CD4-positive, alpha-beta T cell treated with Interleukin-1 beta for 1 hour (primary cell): ENCODE data around the gene AOPEP.

Experiments
- DNase-seq, 2 donors: peaks; one replicate each; pipeline ENCODE4 v3.0.0-alpha.2; 2020 to 2022

The AOPEP gene

GRCh38 chr9:94717761-94718160, 8.7 kb upstream of the AOPEP start:
- DNase-seq, result no peak

- DNase-seq, result no peak
Observed at GRCh38 chr9:94718936-94719335, 7.6 kb upstream of the AOPEP start.

GRCh38 chr9:94719878-94720277, 6.6 kb upstream of the AOPEP start:
- DNase-seq, result no peak

GRCh38 chr9:94720846-94721549, 5.5 kb upstream of the AOPEP start:
- no peak for DNase-seq

GRCh38 chr9:94721754-94722153, 4.7 kb upstream of the AOPEP start:
- no peak for DNase-seq

GRCh38 chr9:94725293-94725692, 1.2 kb upstream of the AOPEP start:
- no peak for DNase-seq

DNA sequence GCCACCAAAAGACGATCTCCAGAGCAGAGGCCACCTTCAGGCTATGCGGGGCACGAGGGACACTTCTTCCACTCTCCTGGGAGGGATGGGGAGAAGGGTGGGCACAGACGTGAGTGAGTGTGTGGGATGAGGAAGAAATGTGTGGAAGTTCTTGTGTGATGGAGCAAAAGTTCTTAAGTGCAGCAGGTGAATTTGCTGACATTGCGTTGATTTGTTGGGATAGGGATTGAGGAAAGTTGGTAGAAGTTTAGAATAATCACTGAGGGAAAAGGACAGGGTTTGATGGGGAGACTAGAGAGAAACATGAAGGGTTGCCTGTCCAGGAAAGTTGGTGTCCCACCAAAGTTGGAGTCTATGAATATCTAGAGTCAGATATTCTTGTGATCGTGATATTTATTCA, 2.2 kb downstream of the AOPEP start:
- DNase-seq, result no peak

DNA sequence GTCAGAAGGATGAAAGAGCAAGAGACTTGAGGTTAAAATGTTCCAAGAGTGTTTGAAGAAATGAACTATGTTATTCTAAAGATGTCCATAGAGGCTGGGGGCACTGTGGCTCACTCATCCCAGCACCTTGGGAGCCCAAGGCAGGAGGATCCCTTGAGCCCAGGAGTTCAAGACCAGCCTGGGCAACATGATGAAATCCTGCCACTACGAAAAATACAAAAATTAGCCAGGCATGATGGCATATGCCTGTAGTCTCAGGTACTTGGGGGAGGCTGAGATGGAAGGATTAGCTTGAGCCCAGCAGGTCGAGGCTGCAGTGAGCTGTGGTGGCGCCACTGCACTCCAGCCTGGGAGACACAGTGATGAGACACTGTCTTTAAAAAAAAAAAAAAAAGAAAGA, 2.7 kb downstream of the AOPEP start:
- DNase-seq, result no peak

DNA sequence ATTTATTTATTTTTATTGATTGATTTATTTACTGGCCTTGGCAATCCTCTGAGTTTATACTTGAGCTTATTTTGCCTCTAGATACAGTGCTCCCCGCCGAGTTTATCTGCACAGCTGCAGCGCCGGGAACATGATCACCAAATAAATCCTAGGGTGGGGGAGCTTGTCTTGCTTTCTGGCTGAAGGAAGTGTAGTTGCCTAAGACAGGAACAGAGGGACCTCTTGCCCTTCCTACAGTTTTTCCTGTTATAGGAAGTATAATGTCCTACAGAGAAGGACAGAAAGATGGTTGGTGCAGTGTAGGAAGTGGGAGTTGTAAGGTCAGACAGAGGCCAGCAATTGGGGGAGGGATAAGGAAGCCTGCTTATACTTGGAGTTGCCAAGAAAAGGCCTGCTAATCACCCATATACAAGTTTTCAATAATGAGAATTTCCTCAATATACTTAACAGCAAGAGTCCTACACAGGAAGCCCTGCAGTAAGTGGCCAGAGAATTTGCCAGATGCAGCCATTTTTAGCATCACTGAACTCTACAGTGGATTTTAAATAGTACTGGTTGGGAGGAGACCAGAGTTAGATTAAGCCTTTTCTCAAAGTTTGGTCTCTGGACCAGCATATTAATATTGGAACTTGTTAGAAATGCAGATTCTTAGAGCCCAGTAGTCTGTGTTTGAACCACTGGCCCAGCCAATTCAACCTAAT, 7.7 kb downstream of the AOPEP start:
- DNase-seq, result no peak

DNA sequence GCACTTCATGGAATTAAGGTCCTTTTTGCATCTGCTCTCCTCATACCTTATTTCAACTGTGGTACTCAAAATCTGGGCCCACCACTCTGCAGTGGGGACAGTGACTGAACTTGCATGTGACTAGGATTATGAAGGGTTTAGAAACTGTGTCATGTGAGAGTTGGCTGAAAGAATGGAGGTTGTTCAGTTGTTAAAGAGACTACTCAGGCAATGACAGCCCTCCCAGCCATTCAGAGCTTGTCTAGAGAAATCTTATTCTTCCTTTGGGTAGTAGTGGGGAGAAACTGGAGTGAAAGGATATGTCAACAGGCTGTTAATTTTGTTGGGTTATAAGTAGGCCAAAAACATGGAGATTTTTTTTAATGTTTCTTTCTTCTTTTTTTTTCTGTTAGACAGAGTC, 10.3 kb downstream of the AOPEP start:
- DNase-seq, result no peak

GRCh38 chr9:94740145-94740840, 13.8 kb downstream of the AOPEP start:
- no peak for DNase-seq

DNA sequence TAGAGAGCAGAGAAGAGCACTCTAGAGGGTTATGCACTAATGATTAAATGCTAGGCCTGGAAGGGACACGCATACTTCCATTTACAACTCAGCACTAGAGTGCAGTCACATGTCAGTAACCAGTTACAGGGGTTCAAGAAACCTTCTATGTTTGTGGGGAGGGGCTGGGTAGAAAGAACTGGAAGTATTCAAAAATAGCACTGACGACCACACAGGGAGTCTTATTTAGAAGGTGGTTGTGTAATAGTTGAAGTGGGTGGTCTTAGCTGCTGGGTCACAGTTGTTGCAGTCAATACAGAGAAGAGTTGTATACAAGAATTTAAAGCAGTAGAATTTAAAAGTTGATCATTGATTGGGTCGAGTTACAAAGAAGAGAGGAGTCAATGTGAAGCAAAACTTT, 15.4 kb downstream of the AOPEP start:
- no peak for DNase-seq

- DNase-seq, result no peak
Observed at GRCh38 chr9:94743035-94743954, 16.8 kb downstream of the AOPEP start.

DNA sequence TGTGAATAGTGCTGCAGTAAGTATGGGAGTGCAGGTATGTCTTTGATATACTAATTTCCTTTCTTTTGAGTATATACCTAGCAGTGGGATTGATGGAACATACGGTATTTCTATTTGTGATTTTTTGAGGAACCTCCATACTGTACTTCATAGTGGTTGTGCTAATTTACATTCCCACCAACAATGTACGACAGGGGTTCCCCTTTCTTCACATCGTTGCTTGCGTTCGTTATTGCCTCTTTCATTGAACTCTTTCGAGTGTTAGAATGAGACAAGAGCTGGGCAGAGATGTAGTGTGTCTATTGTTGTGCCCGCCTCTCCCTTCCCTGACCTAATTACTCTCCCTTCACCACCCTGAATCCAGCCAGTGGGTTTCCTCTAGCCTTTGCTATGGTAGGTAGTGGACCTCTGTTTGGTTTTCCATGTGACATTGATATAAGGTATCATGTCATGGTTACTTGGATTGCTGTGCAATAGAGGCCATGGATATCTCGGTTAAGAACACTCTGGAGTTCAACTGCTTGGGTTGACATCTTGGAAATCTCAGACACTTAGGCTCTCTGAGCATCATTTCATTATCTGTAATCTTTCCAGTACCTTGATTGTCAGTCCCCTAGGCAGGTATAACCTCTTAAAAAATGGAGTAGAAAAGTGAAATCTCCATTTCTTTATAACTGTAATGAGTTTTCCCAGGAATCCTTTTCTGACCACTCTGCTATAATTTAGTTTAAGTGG, 19.5 kb downstream of the AOPEP start:
- DNase-seq, result no peak

- no peak for DNase-seq
Observed at GRCh38 chr9:94746541-94747370, 20.3 kb downstream of the AOPEP start.

DNA sequence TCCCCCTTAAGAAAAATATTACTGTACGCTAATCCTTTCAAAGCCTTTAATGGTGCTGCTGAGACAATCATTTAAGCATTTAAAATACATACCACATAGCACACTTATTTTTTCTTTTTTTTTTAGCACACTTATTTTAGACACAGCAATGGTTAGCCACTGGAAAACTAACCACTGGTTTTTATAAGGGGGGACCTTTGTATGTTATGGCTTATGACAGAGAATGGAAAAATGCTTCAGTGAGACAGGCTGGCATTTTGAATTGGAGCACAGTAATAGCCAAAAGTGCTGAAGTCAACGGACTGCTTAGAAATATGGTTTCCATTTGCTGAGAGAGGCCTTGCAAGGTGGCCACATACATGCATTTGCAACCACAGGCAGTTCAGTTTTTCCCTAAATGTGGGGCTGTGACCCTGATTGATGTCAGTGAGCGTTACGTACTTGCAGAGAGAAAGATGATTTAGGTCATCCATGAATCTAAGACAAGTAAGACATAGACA, 28.5 kb downstream of the AOPEP start:
- DNase-seq, result no peak

- no peak for DNase-seq
Observed at GRCh38 chr9:94757158-94757557, 30.7 kb downstream of the AOPEP start.

DNA sequence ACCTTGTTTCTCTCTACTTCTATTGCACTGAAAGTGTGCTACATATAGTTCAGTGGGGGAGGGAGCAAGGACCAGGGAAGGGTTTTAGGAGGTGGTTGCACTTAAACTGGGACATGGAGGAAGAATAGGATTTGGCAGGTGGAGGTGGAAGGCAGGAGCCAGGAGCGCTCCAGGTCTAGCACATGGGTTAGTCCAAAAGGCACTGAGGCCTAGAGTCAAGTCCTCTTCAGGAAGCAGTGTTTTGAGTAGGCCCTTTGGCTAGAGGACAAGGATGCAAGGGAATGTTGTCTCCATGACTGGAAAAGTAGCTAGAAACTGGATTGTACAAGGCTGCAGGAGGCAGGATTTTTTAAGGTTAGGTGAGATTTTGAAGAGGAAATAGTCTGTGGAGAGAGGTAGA, 31.5 kb downstream of the AOPEP start:
- no peak for DNase-seq

GRCh38 chr9:94758880-94759279, 32.4 kb downstream of the AOPEP start:
- DNase-seq, result no peak

- no peak for DNase-seq
Observed at GRCh38 chr9:94760010-94760409, 33.5 kb downstream of the AOPEP start.

- no peak for DNase-seq
Observed at GRCh38 chr9:94760660-94761059, 34.2 kb downstream of the AOPEP start.
